22Rv1 (cell line): ENCODE measurements around the gene RET.

Experiments
- CTCF ChIP-seq: fragments of 450-650 bp; IDR thresholded peaks from 2 replicates; pipeline ENCODE4 v1.5.1; 2017; ENCODE audit warnings: mild to moderate bottlenecking
- ZFX ChIP-seq: fragments of 450-650 bp; IDR thresholded peaks from 2 replicates; pipeline ENCODE4 v1.6.1; 2017; ENCODE audit warnings: antibody characterized with exemption, borderline replicate concordance

- TF ChIP-seq CTCF (no peak), ZFX (no peak)
Measured at GRCh38 chr10:43032613-43033012, 44.3 kb upstream of the RET start.
